HG03521 (cell line): ENCODE measurements around the gene TRIM52.
"Not testable (repeated sequence)": the region's sequence is repeated elsewhere in the genome, so short reads cannot be mapped to it uniquely, and the experiment has no call there.

ENCODE experiments used
- ATAC-seq: cut with Tn5 transposase; IDR thresholded peaks from one replicate; pipeline ENCODE4 v1.9.1; 2021; ENCODE audit warnings: mild to moderate bottlenecking, moderate library complexity; ENCODE audit not compliant: unreplicated experiment

Gene TRIM52

DNA sequence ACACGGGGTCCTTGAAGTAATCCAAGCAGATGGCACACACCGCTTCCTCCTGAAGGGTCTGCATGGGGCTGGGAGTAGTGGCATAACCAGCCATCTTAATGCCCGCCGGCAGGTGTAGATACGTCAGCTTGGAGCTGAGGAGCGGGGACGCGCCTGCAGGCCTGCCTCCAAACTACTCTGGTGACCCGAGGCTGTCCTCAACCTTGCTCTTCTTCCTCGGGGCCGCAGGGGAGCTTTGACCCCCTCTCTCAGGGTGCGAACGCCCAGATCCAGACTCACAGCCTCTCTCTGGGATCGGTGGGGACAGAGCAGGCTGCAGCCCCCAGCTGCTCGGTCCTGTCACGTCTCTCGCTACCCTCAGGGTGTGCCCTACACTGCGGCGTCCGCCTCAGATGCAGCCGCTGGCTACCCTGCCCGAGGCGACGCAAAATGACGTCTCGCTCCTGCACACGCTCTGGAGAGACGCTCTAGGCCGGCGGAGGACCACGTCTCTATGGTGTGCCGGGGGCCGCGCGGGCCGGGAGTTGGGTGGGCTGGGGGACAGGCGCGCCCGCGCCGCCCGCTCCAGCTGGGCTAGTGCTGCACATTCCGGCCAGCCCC lies at the start of gene TRIM52:
TRIM52 (minus strand) TSS at position 424 of the 600 bp plus-strand sequence; CDS start at position 94, 330 bp downstream.
- peak; percentile 83 for ATAC-seq

GRCh38 chr5:181287331-181287730 lies 26.4 kb upstream of the TRIM52 start:
- not testable (repeated sequence) for ATAC-seq

DNA sequence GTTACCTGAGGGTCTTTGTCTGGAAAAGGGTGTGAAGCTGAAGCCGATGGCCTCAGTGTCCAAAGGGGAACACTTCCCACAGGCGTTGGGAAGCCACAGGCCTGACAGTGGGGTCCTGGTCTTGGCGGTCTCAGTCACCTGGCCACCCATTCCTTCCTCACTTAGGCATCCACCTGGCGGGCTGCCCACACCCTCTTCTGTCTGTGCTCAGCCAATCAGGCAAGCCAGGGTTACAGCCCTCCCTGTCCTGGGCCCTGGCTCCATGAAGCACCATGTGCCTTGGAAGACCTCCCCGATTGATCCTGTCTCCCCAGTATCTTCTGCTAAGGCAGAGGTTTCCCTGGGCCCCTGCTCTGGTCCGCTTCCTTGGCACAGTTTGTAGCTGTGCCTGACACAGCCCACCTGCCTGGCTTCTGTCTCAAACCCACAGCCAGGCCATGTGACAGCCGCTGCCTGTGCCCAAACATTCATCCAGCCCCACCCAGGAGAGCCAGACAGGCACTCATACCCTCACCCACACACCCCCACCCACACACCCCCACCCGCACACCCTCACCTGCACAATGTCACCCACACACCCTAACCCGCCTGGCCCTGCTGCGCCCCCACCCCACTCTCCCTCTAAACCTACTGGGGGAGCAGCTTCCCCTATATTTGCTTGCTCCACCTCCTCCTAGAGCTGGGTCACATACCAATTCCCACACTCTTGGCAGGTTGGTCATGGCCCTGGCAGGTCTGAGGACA lies 25.2 kb upstream of the TRIM52 start:
- ATAC-seq = not testable (repeated sequence)

- not testable (repeated sequence) for ATAC-seq
Measured at GRCh38 chr5:181283841-181284755, 23.2 kb upstream of the TRIM52 start.

DNA sequence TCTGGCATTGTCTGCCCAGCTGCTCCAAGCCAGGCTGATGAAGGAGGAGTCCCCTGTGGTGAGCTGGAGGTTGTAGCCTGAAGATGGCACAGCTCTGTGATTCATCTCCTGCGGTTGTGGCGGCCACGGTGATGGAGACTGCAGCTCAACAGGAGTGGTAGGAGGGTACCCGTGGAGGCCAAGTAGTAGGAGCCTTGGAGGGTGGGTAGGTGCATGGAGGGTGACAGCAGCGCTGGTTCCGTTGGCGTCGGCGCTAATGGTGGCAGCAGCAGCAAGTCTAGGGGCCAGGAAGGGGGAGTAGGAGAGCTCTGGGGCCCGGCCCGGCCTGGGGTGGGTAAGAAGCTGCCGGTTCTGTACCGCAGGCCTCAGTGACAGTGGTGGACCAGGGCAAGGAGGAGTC lies 22.4 kb upstream of the TRIM52 start:
- ATAC-seq = no peak

DNA sequence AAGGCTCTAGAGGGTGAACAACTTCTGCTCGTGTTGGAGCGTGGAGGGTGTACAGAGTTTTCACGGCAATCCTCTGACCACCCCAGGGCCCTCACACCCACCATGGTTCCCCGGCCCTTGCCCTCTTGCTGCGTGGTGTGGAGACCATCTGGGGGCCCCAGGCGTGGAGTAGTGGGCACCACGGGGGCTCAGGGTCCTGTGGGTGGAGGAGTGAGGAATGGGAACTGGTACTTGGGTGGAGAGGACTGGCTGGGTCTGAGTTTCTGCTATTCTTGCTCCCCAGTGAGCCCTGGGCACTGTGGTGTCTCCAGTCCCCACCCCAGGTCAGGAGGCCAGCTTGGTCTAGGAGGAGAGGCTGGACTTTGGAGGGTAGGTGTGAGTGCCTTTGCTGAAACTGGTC lies 21.9 kb upstream of the TRIM52 start:
- no peak for ATAC-seq

DNA sequence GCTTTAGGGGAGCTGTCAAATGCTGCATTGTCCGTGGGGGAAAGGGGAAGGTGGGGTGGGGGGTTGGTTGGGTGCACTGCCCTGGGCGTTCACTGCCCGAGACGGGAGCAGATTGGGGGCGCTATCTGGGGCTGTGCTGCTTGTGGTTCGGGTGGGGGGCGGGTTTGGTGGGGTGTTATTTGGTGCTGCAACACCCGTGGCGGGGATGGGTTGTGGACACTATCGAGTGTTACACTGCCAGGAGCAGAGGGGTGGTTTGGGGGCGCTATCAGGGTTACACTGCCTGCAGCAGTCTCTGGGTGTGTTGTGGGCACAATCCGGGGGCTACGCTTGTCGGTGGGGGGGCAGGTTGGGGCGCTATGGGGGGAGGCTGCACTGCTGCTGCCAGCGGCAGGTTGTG lies 21.5 kb upstream of the TRIM52 start:
- ATAC-seq = not testable (repeated sequence)

- ATAC-seq = no peak
Measured at GRCh38 chr5:181281984-181282316, 21.0 kb upstream of the TRIM52 start.

- no peak for ATAC-seq
Measured at GRCh38 chr5:181281077-181281983, 20.4 kb upstream of the TRIM52 start.

- no peak for ATAC-seq
Measured at GRCh38 chr5:181280251-181280762, 19.4 kb upstream of the TRIM52 start.

GRCh38 chr5:181273433-181273744 lies 12.4 kb upstream of the TRIM52 start:
- ATAC-seq = not testable (repeated sequence)

GRCh38 chr5:181271081-181271480 lies 10.1 kb upstream of the TRIM52 start:
- no peak for ATAC-seq

DNA sequence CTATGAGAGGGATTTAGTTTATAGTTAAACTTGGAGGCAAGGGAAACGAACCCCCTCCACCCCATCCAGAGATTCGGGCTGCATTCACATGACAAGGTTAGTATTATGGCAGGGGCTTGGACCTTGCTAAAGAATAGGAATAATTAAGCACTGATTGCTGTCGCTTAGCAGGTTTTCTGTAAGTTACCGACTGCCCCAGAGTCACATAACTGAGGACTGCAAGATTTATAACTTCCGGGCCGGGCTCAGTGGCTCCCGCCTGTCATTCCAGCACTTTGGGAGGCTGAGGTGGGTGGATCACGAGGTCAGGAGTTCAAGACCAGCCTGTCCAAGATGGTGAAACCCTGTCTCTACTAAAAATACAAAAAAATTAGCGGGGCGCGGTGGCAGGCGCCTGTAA lies 7.0 kb upstream of the TRIM52 start:
- ATAC-seq = not testable (repeated sequence)

GRCh38 chr5:181267291-181267904 lies 6.5 kb upstream of the TRIM52 start:
- not testable (repeated sequence) for ATAC-seq

DNA sequence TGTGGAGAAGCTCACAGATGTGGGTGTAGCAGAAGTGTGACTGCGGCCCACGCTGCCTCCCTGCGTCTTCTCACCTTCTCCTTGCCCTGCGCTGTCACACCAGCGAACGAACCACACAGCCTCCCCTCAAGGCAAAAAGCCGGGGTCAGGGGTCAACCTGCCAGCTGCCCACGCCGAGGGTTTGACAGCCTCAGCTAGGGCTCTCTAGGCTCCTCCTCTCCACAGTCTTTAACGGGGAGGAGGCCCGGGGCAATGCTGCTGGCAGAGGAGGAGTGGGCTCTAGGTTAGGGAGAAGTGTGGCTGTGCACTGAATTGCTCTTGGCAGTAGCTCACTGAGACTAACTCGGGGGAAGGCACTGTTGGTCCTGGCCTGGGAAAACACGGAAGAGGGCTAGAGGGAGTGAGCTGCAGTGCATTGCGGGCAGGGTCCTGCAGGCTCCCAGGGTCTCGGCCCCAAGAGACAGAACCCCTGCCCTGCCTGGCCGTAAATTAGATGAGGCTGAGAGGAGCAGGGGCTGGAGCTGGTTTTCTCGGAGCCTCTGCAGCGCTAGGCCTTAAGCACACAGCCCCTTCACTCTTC lies 4.2 kb upstream of the TRIM52 start:
- ATAC-seq = no peak

DNA sequence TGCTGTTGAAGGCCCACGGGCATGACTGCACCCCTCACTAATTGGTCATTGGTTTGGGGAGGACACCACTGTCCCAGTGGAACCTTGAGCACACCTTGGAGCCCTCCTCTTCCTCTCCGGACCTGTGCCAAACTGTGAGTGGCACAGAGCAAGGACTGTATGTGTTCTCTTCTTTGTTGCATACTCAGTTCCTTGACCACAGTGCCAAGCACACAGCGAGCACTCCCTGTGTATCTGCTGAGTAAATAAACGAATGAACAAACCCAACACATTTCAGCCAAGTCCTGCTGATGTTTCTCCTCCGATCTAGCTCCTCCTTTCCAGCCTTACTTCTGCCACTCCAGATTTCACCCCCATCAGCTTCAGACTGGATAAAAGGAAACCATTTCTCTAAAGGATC lies 2.7 kb upstream of the TRIM52 start:
- ATAC-seq = no peak

DNA sequence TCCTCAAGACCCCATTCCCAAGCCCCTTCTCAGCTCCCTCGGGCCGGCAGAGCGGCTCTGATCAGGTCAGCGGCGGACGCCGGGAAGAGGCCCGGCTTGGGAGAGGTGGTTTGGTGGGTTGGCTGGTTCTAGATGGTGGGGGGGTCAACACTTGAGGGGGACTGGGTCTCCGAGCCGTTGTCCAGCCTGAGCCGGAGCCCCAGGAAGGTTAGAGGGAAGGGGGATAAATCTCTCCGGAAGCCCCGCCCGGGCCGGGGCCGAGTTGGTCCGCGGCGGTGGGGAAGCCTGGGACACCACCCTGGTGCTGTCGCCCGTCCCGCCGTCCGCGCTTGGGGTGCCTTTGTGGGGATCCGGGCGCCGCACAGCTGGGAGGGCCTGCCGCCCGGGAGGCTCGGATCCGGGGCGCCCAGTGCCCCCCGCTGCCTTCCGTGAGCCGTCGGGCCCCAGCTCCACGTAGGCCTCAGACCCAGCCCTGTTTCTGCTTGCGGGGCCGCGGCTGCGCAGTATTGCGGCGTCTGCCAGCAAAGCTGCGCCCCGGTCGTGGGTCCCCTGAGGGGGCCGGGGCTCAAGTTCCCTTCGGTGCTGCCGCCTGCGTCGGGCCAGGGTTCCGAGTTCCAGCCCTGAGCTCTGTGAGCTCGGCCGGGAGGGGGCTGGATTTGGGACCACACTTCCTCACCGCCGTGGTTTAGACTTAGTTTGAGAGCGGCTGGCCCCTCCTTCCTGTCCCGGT lies 542 bp upstream of the TRIM52 start:
- ATAC-seq = peak; percentile 39

DNA sequence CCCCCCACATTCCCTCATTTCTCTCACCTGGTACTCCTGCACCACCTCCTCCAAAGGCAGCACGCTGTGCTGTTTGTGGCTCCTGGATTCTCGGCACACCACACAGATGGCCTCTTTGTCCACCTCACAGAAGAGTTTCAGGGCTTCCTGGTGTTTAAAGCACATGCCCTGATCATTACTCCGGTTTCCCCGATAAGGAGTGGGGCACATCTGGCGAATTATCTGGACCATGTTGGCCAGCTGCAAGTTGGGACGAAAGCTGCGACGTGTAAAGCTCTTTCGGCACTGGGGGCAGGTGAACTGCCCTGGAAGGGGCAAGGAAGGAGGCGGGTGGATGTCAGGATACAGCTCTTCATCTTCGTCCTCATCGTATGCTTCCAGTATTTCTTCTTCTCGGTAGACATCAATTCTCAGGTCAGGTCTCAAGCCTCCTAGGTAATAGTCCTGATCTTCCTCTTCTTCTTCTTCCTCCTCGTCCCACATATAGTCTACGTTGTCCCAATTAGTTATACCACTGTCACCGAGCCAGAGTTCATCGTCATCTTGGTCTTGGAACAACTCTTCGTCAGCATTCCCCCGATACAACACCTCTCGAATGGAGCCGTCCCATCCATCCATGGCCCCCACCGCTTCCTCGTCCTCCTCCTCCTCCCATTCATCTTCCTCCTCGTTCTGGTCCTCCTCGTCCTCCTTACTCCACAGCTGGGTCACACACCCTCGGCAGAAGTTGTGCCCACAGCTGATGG lies 796 bp downstream of the TRIM52 start:
- ATAC-seq = peak; percentile 1
